Tracheal epithelial cell (primary cell): Measurements from ENCODE around the gene NME2. TPM values are rescaled to one million over a fixed set of nuclear protein-coding genes. Genes with fewer than 3 reads are reported as not detected.

Experiments used
- total RNA-seq: library from RNA; depleted of rRNA; stranded (reverse); fragments of >200 nt; gene quantifications from 2 replicates; pipeline ENCODE4 v1.2.1, GENCODE V29; 2014

The NME2 gene
- total RNA-seq = 917 and 1,023 TPM in 2 replicates

DNA sequence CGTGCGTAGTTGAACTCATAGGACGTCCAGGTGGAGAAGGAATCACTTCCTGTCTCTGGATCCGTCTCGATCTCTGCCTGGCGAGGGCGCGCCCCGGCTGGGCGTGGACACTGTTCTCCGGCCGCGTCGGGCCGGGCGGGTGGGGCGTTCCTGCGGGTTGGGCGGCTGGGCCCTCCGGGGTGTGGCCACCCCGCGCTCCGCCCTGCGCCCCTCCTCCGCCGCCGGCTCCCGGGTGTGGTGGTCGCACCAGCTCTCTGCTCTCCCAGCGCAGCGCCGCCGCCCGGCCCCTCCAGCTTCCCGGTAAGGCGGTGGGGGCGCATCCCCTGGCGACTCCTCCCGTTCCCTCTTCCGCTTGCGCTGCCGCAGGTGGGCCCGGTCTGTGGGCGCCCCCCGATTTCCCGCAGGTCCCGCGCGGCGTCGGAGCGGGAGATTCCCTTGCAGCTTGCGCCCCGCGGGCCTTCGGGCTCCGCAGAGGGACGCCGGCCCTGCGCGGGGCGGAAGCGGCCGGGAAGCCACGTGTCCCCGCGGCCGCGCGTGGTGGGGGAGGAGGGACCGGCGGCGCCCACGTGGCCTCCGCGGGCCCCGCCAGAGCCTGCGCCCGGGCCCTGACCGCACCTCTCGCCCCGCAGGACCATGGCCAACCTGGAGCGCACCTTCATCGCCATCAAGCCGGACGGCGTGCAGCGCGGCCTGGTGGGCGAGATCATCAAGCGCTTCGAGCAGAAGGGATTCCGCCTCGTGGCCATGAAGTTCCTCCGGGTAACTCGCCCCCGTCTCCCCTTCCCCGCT, at the start of gene NME2:
TSS of gene NME2 (plus strand) at position 214 of the 789 bp plus-strand sequence. CDS start at position 634, 420 bp downstream.

GRCh38 chr17:51120739-51121619, 45.2 kb upstream of the NME2 start, which contains the start of gene SPAG9:
Gene SPAG9 (minus strand): TSS chr17:51120868. CDS start chr17:51120656, 212 bp downstream.

GRCh38 chr17:51153210-51154072, 12.8 kb upstream of the NME2 start, which contains the start of gene NME1:
Gene NME1 (plus strand): TSS chr17:51153559. CDS start chr17:51155655, 2,096 bp downstream.

Other genes with a start within 250 kb of the NME2 start
- 87.2 and 98.8 TPM in 2 replicates for gene SPAG9, start 45.5 kb upstream of the NME2 start, total RNA-seq
- 107 and 140 TPM in 2 replicates for gene NME1, start 12.9 kb upstream of the NME2 start, total RNA-seq
- gene MBTD1, start 93.6 kb downstream of the NME2 start, total RNA-seq = 7.9 and 8.0 TPM in 2 replicates
- 36.9 and 53.9 TPM in 2 replicates for gene UTP18, start 94.1 kb downstream of the NME2 start, total RNA-seq